ENCODE measurements around the gene USP24. TPM values are rescaled to one million over a fixed set of nuclear protein-coding genes. Genes with fewer than 3 reads are reported as not detected.

USP24 gene
- total and polyA plus RNA-seq, 11 donors, result 13.9 to 53.7 (median 35.4) TPM

GRCh38 chr1:55190109-55190508 is 25.1 kb downstream of the USP24 start:
- WGBS, 4 donors, result 71 to 79% (median 77%) methylated on average over 4 of the region's 4 CpGs
- ATAC-seq, result peak in 2 of 4 donors; percentile 16 to 50

GRCh38 chr1:55188909-55189308 is 26.3 kb downstream of the USP24 start:
- intact Hi-C loops (cut with DNase I), result no loop called here
- Histone ChIP-seq H3K36me3 (no peaks in the 10 kb centered on the region), H3K4me1 (peaks cover 0 to 24% (median 13%) of the 10 kb centered on the region in 12 donors), H3K27ac (no peak overlapping the region), H3K27me3 (no peaks in the 10 kb centered on the region), H3K9me3 (peaks cover 0 to 9% (median 3%) of the 10 kb centered on the region in 12 donors), H3K4me3 (no peak overlapping the region)
- WGBS, 4 donors, result 84 to 90% (median 87%) methylated on average over 5 of the region's 5 CpGs
- DNase-seq (no peak), ATAC-seq (no peak)
- no peak for TF ChIP-seq POLR2A (IDR thresholded peaks at IDR 0.05)
- TF ChIP-seq CTCF (IDR thresholded peaks at IDR 0.05), result no peak

More at GRCh38 chr1:55190109-55190508, 25.1 kb downstream of the USP24 start:
- H3K9me3 ChIP-seq, result no peaks in the 10 kb centered on the region
- H3K4me3 ChIP-seq, result no peak overlapping the region
- intact Hi-C loops (cut with DNase I), result no loop called here
- H3K27ac ChIP-seq, result peak overlapping the region in 1 of 12 donors; percentile 2
- no peaks in the 10 kb centered on the region for H3K36me3 ChIP-seq
- H3K27me3 ChIP-seq, result no peaks in the 10 kb centered on the region
- TF ChIP-seq POLR2A (IDR thresholded peaks at IDR 0.05), result no peak
- no peak for TF ChIP-seq CTCF (IDR thresholded peaks at IDR 0.05)
- H3K4me1 ChIP-seq, result peaks cover 0 to 33% (median 22%) of the 10 kb centered on the region in 12 donors
- DNase-seq, result no peak

GRCh38 chr1:55185832-55186231 is 29.3 kb downstream of the USP24 start:
- TF ChIP-seq CTCF (IDR thresholded peaks at IDR 0.05) (no peak), POLR2A (IDR thresholded peaks at IDR 0.05) (no peak)
- H3K27ac ChIP-seq, result no peak overlapping the region
- H3K4me3 ChIP-seq, result no peak overlapping the region
- peaks cover 0 to 14% (median 3%) of the 10 kb centered on the region in 12 donors for H3K9me3 ChIP-seq
- WGBS, 4 donors, result 81 to 92% (median 87%) methylated on average over 2 of the region's 2 CpGs
- no peaks in the 10 kb centered on the region for H3K27me3 ChIP-seq
- ATAC-seq (no peak), DNase-seq (no peak)
- H3K36me3 ChIP-seq, result no peaks in the 10 kb centered on the region
- peaks cover 0 to 32% (median 18%) of the 10 kb centered on the region in 12 donors for H3K4me1 ChIP-seq
- intact Hi-C loops (cut with DNase I), result no loop called here

GRCh38 chr1:55184859-55185258 is 30.3 kb downstream of the USP24 start:
- H3K9me3 ChIP-seq, result peaks cover 0 to 14% (median 3%) of the 10 kb centered on the region in 12 donors
- H3K36me3 ChIP-seq, result no peaks in the 10 kb centered on the region
- WGBS, 4 donors, result 95 to 99% (median 97%) methylated on average over 5 of the region's 5 CpGs

More at GRCh38 chr1:55184859-55185258, 30.3 kb downstream of the USP24 start:
- TF ChIP-seq CTCF (IDR thresholded peaks at IDR 0.05) (no peak), POLR2A (IDR thresholded peaks at IDR 0.05) (no peak)
- Histone ChIP-seq H3K27ac (no peak overlapping the region), H3K27me3 (no peaks in the 10 kb centered on the region), H3K4me1 (peaks cover 0 to 38% (median 20%) of the 10 kb centered on the region in 12 donors), H3K4me3 (no peak overlapping the region)
- intact Hi-C loops (cut with DNase I), result no loop called here
- no peak for ATAC-seq
- no peak for DNase-seq
